GM18520 (cell line): ENCODE measurements around the gene IL5.
"Not testable (repeated sequence)": the region's sequence is repeated elsewhere in the genome, so short reads cannot be mapped to it uniquely, and the experiment has no call there.

ENCODE experiments used
- ATAC-seq: cut with Tn5 transposase; IDR thresholded peaks from one replicate; pipeline ENCODE4 v1.9.1; 2021; ENCODE audit not compliant: unreplicated experiment

Gene IL5

GRCh38 chr5:132543472-132544201 lies at the start of gene IL5:
IL5 (minus strand) TSS chr5:132543522; CDS start chr5:132543478, 44 bp downstream.
- no peak for ATAC-seq

- ATAC-seq, result no peak
Measured at GRCh38 chr5:132592521-132592920, 49.2 kb upstream of the IL5 start.

GRCh38 chr5:132591145-132591544 lies 47.8 kb upstream of the IL5 start:
- ATAC-seq, result no peak

GRCh38 chr5:132589467-132589866 lies 46.1 kb upstream of the IL5 start:
- ATAC-seq, result no peak

- ATAC-seq, result no peak
Measured at GRCh38 chr5:132586063-132586462, 42.7 kb upstream of the IL5 start.

GRCh38 chr5:132584560-132584959 lies 41.2 kb upstream of the IL5 start:
- not testable (repeated sequence) for ATAC-seq

- no peak for ATAC-seq
Measured at GRCh38 chr5:132576123-132576522, 32.8 kb upstream of the IL5 start.

- ATAC-seq, result no peak
Measured at GRCh38 chr5:132566657-132567056, 23.3 kb upstream of the IL5 start.

GRCh38 chr5:132564555-132564954 lies 21.2 kb upstream of the IL5 start:
- ATAC-seq, result not testable (repeated sequence)

- no peak for ATAC-seq
Measured at GRCh38 chr5:132561601-132562000, 18.3 kb upstream of the IL5 start.

GRCh38 chr5:132559383-132560060 lies 16.2 kb upstream of the IL5 start:
- ATAC-seq, result no peak

GRCh38 chr5:132557478-132558172 lies 14.3 kb upstream of the IL5 start:
- ATAC-seq, result no peak

GRCh38 chr5:132556763-132557477 lies 13.6 kb upstream of the IL5 start, which contains the start of gene RAD50:
RAD50 (plus strand) TSS chr5:132556977; CDS start chr5:132557325, 348 bp downstream.
- peak; percentile 95 for ATAC-seq

- peak; percentile 3 for ATAC-seq
Measured at GRCh38 chr5:132556153-132556762, 12.9 kb upstream of the IL5 start.

- no peak for ATAC-seq
Measured at GRCh38 chr5:132549576-132549975, 6.3 kb upstream of the IL5 start.

- ATAC-seq, result not testable (repeated sequence)
Measured at GRCh38 chr5:132548834-132549233, 5.5 kb upstream of the IL5 start.

- ATAC-seq, result no peak
Measured at GRCh38 chr5:132547269-132547668, 3.9 kb upstream of the IL5 start.

GRCh38 chr5:132546108-132546507 lies 2.8 kb upstream of the IL5 start:
- no peak for ATAC-seq

- no peak for ATAC-seq
Measured at GRCh38 chr5:132540764-132541163, 2.6 kb downstream of the IL5 start.

GRCh38 chr5:132540149-132540548 lies 3.2 kb downstream of the IL5 start:
- ATAC-seq, result no peak

- ATAC-seq, result no peak
Measured at GRCh38 chr5:132539716-132540115, 3.6 kb downstream of the IL5 start.
